NOMO-1 (cell line): Measurements from ENCODE around the gene MYO5C.
"Not testable (repeated sequence)": the region's sequence is repeated elsewhere in the genome, so short reads cannot be mapped to it uniquely, and the experiment has no call there.

Experiments used
- DNase-seq, 2 experiments: peaks; one replicate each; lab custom pipeline; 2025; ENCODE audit not compliant: unreplicated experiment in 2 of 2; lab: John Stamatoyannopoulos, UW

MYO5C gene

DNA sequence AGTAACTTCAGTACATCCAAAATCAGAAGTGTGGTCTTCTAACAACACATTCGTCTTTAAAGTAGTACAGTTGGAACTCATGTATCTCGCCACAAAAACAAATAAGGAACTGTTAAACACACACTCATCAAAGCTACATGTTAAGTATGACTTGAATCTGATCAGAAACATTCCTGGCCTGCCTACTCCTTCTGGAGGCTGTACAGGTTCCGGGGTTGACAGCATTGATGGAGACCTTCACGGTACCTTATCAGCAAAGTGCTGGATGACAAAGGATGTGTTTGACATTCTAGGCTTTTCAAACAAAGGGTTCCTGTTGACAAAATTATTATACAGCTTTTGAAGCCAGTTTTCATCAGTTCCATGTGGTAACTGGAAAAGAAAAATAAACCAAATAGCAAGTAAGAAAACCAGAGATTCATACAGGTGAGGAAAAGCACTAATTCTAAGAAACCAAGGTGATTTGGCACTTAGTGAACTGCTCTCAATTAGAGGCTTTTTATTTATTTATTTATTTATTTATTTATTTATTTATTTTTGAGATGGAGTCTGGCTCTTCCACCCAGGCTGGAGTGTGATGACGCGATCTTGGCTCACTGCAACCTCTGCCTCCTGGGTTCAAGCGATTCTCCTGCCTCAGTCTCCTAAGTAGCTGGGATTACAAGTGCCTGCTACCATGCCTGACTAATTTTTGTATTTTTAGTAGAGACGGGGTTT, 44.3 kb downstream of the MYO5C start:
- no peak for DNase-seq

DNA sequence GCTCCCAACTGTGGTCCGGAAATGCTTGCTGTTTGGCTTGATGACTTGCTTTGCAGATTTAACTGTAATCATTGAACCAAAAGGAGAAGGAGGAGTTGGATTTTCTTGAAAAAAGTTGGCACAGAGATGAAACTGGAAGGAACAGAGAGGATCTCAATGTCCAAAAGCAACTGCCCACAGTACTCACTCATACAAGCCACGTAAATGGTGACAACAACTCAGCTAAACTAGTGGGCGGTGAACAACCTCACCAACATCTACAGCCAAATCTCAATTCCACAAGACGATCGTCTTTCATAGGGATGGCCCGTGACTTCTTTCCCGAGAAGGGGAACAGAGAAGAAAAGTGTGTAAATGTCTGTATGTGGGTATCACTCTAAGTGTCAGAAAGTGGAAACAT, 48.1 kb downstream of the MYO5C start:
- DNase-seq = no peak

- DNase-seq = peak; percentile 80 to 98
These were observed 48.7 kb downstream of the MYO5C start for GRCh38 chr15:52246686-52247431.

- no peak for DNase-seq
These were observed 51.7 kb downstream of the MYO5C start for GRCh38 chr15:52243697-52244555.

- DNase-seq = no peak
These were observed 52.3 kb downstream of the MYO5C start for GRCh38 chr15:52243286-52243685.

GRCh38 chr15:52241489-52241888, 54.1 kb downstream of the MYO5C start:
- no peak for DNase-seq

DNA sequence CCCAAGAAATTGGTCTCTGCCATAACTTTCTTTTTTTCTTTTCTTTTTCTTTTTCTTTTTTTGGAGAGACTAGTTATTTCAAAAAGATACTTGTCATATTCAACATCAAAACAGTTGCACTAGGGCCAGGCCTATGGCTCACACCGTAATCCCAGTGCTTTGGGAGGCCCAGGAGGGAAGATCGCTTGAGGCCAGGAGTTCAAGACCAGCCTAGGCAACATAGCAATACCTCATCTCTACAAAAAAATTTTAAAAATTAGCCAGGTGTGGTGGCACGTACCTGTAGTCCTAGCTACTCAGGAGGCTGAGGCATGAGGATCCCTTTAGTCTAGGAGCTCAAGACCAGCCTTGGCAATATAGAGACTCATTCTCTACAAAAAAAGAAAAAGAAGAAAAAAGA, 55.4 kb downstream of the MYO5C start:
- DNase-seq = no peak

DNA sequence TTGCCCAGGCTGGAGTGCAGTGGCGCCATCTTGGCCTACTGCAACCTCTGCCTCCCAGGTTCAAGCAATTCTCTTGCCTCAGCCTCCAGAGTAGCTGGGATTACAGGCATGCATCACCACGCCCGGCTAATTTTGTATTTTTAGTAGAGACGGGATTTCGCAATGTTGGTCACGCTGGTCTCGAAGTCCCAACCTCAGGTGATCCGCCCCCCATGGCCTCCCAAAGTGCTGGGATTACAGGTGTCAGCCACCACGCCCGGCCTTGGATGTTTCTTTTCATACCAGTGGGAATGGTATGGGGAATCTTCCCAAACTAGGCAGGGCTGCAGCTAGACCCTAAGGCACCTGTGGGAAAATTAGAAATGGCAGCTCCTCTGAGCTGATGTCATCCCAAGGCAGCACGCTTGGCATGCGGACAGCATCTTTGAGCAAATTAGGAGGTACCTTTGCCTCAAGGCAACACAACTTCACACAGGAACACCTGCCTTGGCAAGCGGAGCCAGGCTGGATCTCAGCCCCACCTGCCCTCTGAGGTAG, 56.5 kb downstream of the MYO5C start:
- DNase-seq = not testable (repeated sequence)

DNA sequence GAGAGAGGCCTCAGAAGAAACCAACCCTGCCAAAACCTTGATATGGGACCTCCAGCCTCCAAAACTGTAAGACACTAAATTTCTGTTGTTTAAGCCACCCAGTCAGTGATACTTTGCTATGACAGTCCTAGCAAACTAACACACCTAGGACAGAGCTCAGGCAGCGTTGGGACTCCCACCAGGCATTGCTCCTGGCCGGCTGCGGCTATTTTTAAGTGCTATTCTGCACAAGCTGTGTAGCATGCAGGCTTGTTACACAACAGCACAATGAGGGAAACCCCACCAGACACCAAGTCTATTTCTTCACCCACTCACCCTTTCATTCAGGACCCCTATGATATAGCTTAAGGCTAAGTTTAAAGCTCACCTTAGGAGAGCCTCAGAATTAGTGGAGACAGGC, 57.5 kb downstream of the MYO5C start:
- DNase-seq = no peak

GRCh38 chr15:52236013-52236412, 59.6 kb downstream of the MYO5C start:
- no peak for DNase-seq

- DNase-seq = no peak
These were observed 60.7 kb downstream of the MYO5C start for GRCh38 chr15:52234596-52235541.

DNA sequence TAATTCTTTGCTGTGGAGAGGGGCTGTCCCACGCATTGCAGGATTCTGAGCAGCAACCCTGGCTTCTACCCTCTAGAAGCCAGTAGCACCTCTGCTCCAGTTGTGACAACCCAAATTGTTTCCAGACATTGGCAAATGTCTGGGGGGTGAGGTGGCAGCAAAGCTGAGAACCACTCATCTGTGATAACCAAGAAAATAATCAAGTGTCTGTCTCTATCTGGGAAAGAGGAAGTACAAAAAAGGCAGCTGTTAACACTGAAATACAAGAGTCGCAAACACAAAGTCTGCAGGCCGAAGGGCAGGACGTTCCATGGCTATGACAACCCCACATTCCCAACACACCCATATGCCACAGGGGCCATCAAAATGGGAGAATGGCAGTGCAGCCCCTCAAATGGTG, 62.2 kb downstream of the MYO5C start:
- DNase-seq = peak; percentile 34 to 81

DNA sequence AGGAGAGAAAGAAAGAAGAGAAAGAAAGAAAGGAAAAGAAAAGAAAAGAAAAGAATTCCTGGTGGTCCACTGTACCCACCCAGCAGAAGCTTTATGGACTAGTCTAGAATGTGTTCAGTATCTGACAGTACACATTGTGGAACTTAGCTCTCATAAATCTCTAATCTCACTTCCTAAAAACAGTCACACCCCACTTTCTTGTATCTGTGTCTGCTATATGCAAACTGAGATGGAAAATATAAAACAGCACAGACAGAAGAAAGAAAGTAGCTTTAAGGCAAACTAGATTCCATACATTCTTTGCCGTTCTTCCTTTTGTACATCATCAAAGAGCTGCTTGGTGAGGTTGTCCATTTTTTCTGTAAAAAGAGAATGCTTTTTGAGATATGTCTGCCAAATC, 63.3 kb downstream of the MYO5C start:
- DNase-seq = peak; percentile 30 to 87

- no peak for DNase-seq
These were observed 65.5 kb downstream of the MYO5C start for GRCh38 chr15:52230073-52230472.

GRCh38 chr15:52228921-52229320, 66.7 kb downstream of the MYO5C start:
- DNase-seq = no peak

GRCh38 chr15:52227456-52227855, 68.1 kb downstream of the MYO5C start:
- DNase-seq = peak; percentile 35 to 83

- peak; percentile 25 to 86 for DNase-seq
These were observed 70.4 kb downstream of the MYO5C start for GRCh38 chr15:52225230-52225629.

GRCh38 chr15:52224211-52224610, 71.4 kb downstream of the MYO5C start:
- DNase-seq = no peak

GRCh38 chr15:52221730-52222129, 73.9 kb downstream of the MYO5C start:
- no peak for DNase-seq
